ENCODE data around the gene SCN7A. TPM values are rescaled to one million over a fixed set of nuclear protein-coding genes. Genes with fewer than 3 reads are reported as not detected.

The SCN7A gene
- total and polyA plus RNA-seq, 2 of the 4 experiments (the other 2 are of a cell fraction), result 0.39 to 0.90 TPM

GRCh38 chr2:166361351-166362153 is 132.5 kb downstream of the SCN7A start:
- intact Hi-C loops (cut with micrococcal nuclease), result loop anchor here (1.0 to 5.0 kb wide), 3 partner anchors 44 to 155 kb away; no protein-coding TSS in a partner anchor
- H4K91ac ChIP-seq (ENCODE audit: insufficient read depth, low read depth, low read length), result no peak overlapping the region
- dilution Hi-C loops (cut with HindIII; ENCODE audit: low sequenced_read_pairs, unreplicated experiment), result no loop called here
- no peak overlapping the region for H2AK9ac ChIP-seq (replicated peaks; ENCODE audit: low read depth, low read length, poor library complexity)
- in situ Hi-C loops (cut with MboI; ENCODE audit: low sequenced_read_pairs), result no loop called here
- H3K23ac ChIP-seq (ENCODE audit: low read depth, low read length), result no peak overlapping the region
- H3K18ac ChIP-seq (ENCODE audit: low read depth, low read length), result no peak overlapping the region
- H3K56ac ChIP-seq (ENCODE audit: extremely low read depth, insufficient read depth, low read length), result no peak overlapping the region
- H3K27me3 ChIP-seq (ENCODE audit: control insufficient read depth, insufficient read depth, low read length), result no peaks in the 10 kb centered on the region
- DNase-seq (peak; percentile 69), ATAC-seq (ENCODE audit: low read depth) (peak; percentile 79)
- peak overlapping the region; percentile 12; the same call in 1 of the 2 replicates for H3K4me2 ChIP-seq (ENCODE audit: low read depth, low read length)
- TF ChIP-seq BHLHE40 (IDR thresholded peaks at IDR 0.05; ENCODE audit: low read depth, low read length) (no peak), SMC3 (IDR thresholded peaks at IDR 0.05; ENCODE audit: low read depth, low read length) (0 out of 2 replicates have a peak, but pooled peaks have one; percentile 23), CEBPB (IDR thresholded peaks at IDR 0.05; ENCODE audit: low read depth, low read length) (peak; percentile 80), RAD21 (IDR thresholded peaks at IDR 0.05; ENCODE audit: low read length) (peak; percentile 57)
- TF ChIP-seq, protein P1, sequence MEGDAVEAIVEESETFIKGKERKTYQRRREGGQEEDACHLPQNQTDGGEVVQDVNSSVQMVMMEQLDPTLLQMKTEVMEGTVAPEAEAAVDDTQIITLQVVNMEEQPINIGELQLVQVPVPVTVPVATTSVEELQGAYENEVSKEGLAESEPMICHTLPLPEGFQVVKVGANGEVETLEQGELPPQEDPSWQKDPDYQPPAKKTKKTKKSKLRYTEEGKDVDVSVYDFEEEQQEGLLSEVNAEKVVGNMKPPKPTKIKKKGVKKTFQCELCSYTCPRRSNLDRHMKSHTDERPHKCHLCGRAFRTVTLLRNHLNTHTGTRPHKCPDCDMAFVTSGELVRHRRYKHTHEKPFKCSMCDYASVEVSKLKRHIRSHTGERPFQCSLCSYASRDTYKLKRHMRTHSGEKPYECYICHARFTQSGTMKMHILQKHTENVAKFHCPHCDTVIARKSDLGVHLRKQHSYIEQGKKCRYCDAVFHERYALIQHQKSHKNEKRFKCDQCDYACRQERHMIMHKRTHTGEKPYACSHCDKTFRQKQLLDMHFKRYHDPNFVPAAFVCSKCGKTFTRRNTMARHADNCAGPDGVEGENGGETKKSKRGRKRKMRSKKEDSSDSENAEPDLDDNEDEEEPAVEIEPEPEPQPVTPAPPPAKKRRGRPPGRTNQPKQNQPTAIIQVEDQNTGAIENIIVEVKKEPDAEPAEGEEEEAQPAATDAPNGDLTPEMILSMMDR (conservative IDR thresholded peaks at IDR 0.05; ENCODE audit: low read depth, low read length), result peak; percentile 54
- ChIA-PET POLR2A (ENCODE audit: unreplicated experiment) (no interaction called here), CTCF (interaction anchor here (0.5 to 1.7 kb wide), 6 partner anchors 10 to 44 kb away, joined by 3 to 11 read pairs (median 3); partner anchors contain the start of gene SCN9A)
- no peaks in the 10 kb centered on the region for H3K36me3 ChIP-seq (ENCODE audit: control insufficient read depth, insufficient read depth, low read length)
- no peak overlapping the region for H2AFZ ChIP-seq (replicated peaks; ENCODE audit: low read length, poor library complexity)
- 17 to 100% methylated on average over 1 of the region's 3 CpGs for WGBS, 2 experiments (ENCODE audit: extremely low coverage in 2 of 2, insufficient read length in 1 of 2)
- no peak overlapping the region for H3K9ac ChIP-seq (ENCODE audit: low read depth, low read length)
- peaks cover 9 to 34% of the 10 kb centered on the region in 2 experiments for H3K79me1 ChIP-seq (ENCODE audit: low read depth in 1 of 2, low read length in 2 of 2)
- peak overlapping the region; percentile 80 for H2BK5ac ChIP-seq (ENCODE audit: low read depth, low read length, poor library complexity, severe bottlenecking)
- peak overlapping the region in 1 of 2 experiments; percentile 43; a peak in 2 of 4 replicates for H4K8ac ChIP-seq (ENCODE audit: low read depth in 2 of 2, low read length in 2 of 2)
- no peak overlapping the region for H4K5ac ChIP-seq (ENCODE audit: low read depth, low read length)
- peaks cover 3% of the 10 kb centered on the region for H3K4me1 ChIP-seq (ENCODE audit: control insufficient read depth, insufficient read depth, low read length)
- no peak overlapping the region for H3K4ac ChIP-seq (ENCODE audit: low read depth, low read length)
- no peak overlapping the region for H2BK20ac ChIP-seq (ENCODE audit: low read depth, low read length)
- H3K14ac ChIP-seq (replicated peaks; ENCODE audit: low read depth, low read length), result no peak overlapping the region; the same call in 1 of the 2 replicates
- H3K27ac ChIP-seq (ENCODE audit: insufficient read depth, low read length), result peak overlapping the region; percentile 28; the same call in 1 of the 2 replicates
- no peaks in the 10 kb centered on the region for H4K20me1 ChIP-seq (ENCODE audit: insufficient read depth, low read length)
- H3K9me3 ChIP-seq (ENCODE audit: control insufficient read depth, insufficient read depth, low read length), result no peaks in the 10 kb centered on the region
- no peak overlapping the region for H2BK15ac ChIP-seq (ENCODE audit: low read depth, low read length)
- no peak overlapping the region for H2BK120ac ChIP-seq (ENCODE audit: low read depth, low read length)
- BruUV-seq (replicated peaks), result no TSS peak
- no peaks in the 10 kb centered on the region for H3K9me1 ChIP-seq (ENCODE audit: insufficient read depth, low read length)
- H3K4me3 ChIP-seq (ENCODE audit: insufficient read depth, low read depth, low read length), result no peak overlapping the region
- H2AK5ac ChIP-seq (ENCODE audit: low read depth, low read length), result no peak overlapping the region
